Measurements from ENCODE around the gene NMRK1.

Gene NMRK1

GRCh38 chr9:75101004-75101588 is 13.1 kb upstream of the NMRK1 start:
- no peak for DNase-seq

- no peak for DNase-seq
Observed at GRCh38 chr9:75096796-75097195, 8.8 kb upstream of the NMRK1 start.

DNA sequence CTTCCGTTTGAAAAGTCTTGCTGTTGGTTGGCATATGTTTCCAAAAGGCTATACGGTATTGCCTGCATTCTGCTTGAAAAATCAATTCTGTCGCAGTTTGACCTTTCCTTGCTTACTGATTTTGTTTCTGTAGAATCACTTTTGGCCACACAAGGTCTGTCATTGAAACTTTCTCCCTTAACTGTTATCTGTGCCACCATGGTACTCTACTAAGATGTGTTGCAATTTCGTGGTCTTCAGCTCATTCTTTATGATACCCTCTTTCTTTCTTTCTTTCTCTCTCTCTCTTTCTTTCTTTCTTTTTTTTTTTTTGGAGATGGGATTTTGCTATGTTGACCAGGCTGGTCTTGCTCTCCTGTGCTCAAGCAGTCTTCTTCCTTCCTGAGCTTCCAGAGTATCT is 4.8 kb upstream of the NMRK1 start:
- no peak for DNase-seq

DNA sequence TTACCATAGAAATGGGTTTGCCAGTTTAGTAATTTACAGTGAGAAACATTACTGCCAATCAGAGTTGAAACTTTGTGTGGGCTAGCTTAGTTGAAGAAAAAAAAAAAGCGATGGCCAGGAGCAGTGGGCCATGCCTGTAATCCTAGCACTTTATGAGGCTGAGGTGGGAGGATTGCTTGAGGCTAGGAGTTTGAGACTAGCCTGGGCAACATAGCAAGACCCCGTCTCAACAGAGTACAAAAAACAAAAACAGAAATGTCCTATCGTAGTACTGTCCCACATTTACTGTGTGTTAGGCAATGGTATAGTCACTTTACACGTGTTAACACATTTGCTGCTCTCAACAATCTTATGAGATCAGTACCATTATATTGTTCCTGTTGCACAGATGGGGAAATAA is 2.6 kb upstream of the NMRK1 start:
- no peak for DNase-seq

GRCh38 chr9:75089373-75089766 is 1.4 kb upstream of the NMRK1 start:
- DNase-seq = no peak

DNA sequence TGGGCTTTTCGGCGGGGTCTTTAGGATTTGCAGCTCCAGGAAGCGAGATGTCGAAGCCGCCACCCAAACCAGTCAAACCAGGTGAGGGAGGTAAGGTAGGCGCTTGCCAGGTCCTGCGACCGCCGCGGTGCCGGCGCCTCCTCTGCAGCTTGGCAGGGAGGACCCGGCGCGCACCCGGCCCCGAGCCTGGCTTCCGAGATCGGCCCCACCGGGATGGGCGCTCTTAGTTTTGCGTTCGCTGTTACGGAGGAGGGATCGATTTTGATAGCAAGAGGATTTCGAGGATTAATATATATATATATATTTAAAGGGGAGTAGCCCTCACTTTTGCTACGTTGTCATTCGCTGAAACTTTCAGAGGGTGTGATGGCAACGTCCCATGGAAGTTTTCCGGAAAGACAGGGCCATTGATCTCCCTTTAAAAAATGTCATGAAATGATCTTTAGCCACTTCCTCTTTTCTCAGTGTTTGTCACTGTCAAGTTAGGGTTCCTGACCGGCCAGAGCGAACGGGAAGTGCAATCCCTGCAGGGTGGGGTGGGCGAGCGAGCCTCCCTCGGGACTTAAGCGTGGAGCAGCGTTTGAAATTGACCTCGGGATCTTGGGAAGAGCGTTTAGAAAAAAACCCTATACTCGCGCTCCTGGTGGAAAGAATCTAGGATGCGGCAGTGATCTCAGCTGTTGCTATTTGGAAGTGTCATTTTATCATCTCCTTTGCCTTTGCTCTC is 854 bp upstream of the NMRK1 start:
- DNase-seq = peak; percentile 88 to 93 (median 91)

- peak; percentile 60 to 77 (median 62) for DNase-seq
Observed at GRCh38 chr9:75087289-75087823, 599 bp downstream of the NMRK1 start.

- DNase-seq = peak in 2 of 3 donors; percentile 34 to 52
Observed at GRCh38 chr9:75086541-75087288, 1.2 kb downstream of the NMRK1 start.

GRCh38 chr9:75085640-75086039 is 2.3 kb downstream of the NMRK1 start:
- DNase-seq = peak; percentile 49 to 63 (median 52)

DNA sequence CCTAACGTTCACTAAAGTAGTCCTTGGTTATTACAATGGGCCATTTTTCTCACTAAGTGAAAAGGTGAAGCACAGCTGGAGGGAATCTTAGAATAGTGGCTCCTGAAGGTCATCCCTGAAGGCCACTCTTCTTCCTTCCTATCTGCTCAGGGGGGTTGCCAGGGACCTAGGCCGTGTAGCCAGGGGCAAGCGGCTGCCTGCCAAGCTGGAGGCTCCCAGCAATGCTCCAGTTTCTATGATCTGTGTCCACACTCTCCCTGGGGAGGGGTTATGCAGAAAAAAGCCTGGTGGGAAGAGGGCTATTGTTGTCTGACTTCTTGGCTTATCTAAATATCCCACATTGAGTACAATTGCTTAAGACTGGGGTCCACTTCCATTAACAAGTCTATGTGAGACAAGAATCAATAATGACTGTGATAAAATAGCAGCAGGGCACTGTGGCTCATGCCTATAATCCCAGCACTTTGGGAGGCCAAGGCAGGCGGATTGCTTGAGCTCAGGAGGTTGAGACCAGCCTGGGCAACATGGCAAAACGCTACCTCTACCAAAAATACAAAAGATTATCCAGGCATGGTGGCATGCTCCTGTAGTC is 3.8 kb downstream of the NMRK1 start:
- DNase-seq = no peak

DNA sequence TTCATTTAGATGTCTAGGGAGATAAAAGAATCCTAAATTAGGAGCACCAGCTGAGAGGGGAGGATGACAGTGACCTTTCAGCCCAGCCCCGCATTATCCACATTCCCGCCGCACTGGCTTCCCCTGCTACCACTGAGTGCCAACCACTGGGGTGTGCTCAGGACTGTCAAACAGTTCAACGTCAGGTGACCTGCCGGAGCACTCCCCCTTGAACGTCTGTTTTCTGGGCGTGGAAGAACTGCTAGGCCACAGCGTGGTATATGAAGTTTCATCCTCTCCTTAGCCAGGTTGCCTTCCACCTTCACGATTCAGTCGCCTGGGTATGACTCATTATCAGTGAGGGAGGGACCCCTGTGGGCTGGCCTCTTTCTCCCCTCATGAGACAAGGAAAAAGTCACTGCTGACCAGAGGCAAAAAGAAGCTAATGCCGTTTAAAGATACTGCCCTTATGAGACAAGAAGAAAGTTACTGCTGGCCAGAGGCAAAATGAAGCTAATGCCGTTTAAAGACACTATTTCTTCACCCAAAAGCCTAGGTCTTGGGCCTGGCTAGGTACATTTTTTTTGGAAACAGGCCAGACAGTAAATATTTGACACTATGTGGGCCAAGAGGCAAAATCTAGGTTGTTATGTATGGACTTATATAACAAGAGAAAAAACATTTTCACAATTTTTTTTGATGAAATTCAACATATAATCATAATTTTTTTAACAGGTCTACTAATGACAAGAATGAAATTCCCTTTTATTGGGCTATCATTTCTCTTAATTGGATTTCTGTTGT is 4.6 kb downstream of the NMRK1 start:
- no peak for DNase-seq

- peak in 1 of 3 donors; percentile 17 for DNase-seq
Observed at GRCh38 chr9:75081632-75082031, 6.3 kb downstream of the NMRK1 start.

DNA sequence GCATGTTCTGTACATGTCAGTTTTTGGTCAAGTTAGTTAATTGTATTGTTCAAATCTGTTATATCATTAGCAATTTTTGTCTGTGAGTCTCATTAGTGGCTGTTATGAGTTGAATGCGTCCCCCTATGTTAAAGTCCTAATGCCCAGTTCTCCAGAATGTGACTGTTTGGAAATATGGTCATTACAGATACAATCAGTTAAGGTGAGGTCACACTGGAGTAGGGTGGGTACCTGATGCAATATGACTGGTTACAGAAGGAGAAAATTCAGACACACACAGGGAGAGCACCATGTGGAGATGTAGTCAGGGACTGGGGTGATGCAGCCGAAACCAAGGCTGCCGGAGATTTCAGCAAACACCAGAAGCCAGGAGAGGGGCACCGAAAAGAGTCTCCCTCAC is 15.1 kb downstream of the NMRK1 start:
- DNase-seq = no peak

- DNase-seq = no peak
Observed at GRCh38 chr9:75071530-75072122, 16.3 kb downstream of the NMRK1 start.

DNA sequence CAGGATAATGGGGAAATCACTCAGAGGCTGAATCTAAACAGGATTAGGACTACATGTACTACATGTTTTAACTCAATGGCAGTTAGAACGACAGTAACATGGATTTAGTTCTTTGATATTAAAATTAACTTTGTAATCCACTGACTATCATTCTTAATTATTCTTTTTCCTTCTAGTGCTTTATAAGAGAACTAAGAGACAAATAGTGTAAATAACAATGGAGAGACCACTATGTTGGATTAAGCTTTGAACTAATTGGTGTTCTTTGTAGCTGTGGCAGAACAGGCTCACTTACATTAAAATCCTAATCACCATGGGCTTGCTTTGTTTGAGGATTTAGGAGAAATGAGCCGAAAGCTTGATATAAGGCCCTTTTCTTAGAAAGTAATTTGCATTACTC is 18.8 kb downstream of the NMRK1 start:
- no peak for DNase-seq

- DNase-seq = no peak
Observed at GRCh38 chr9:75067894-75068293, 20.1 kb downstream of the NMRK1 start.

- no peak for DNase-seq
Observed at GRCh38 chr9:75065510-75065909, 22.4 kb downstream of the NMRK1 start.

GRCh38 chr9:75064307-75065025 is 23.5 kb downstream of the NMRK1 start:
- no peak for DNase-seq

DNA sequence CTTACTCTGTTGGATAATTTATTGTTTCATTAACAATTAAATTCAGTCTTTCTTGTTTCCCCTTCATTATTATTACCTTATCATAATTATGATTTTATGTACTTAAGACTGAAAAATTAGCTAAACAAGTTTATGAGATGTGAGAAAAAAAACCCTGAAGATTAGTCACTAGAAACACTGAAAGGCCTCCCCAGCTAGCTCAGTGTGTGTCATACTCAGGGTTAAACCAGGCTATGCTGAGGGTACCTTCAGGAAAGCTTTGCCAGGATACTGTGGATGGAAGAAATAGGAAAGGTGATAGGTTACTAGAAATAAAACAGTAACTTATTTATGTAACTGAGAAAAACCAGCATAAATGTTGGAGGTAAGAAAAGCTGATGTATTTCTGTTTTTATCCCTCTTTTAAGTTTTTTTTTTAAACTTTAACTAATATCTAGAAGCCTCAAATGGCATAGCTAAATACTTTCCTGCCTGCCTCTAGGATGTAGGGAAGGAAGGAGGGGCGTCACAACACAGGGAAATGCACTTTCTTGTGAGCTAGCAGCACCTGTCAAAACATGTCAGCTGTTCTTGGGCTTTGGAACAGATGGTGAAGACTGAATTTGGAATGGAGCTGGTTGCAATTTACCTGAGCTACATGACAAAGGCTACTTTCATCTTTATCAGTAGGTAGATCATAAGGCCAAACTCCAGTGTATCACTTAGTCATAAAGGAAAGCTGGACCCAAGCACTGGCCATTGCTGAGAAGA is 24.2 kb downstream of the NMRK1 start:
- DNase-seq = no peak

DNA sequence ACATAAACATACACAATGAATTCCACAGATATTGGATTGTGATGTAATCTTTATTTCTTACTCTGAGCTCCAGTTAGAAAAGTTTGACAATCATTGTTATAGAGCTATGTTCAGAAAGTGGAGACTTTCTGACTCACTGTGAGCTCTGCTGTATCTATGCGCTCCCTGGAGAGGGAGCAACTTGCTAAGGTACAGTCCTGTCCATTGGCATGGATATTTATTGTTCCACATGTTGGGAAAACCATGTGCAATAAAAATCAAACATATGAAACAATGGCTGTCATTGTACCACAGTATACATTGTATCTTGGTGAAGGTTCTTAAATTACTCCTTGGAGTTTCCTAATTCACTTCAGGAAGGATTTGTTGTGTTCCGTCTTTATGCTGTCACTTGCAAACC is 26.8 kb downstream of the NMRK1 start:
- no peak for DNase-seq

All from suppressor macrophage treated with lipopolysaccharide for 1 hour (primary cell).